HK-2 (cell line): ENCODE data around the gene OR2A42.
"Not testable (repeated sequence)": the region's sequence is repeated elsewhere in the genome, so short reads cannot be mapped to it uniquely, and the experiment has no call there.

Source experiments
- DNase-seq: peaks from one replicate; pipeline ENCODE4 v3.0.0-alpha.2; 2018; ENCODE audit not compliant: unreplicated experiment

The OR2A42 gene

DNA sequence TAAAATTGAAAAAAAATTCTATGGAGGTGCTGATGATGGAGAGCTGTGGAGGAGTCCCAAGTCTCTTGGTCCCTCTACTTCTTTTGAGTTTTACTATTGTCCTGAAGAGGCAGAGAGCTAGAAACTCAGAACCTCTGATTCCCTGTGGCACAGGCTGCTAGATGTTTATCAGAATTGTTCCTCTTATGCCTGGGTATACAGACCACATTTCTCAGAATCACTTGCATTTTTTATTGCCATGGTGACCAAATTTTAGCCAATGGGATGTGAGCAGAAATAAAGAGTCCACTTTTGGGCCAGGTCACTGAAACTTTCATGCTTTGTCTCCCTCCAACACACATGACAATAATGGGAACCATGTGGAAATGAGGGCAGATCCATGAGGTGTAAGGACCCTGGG lies 15.7 kb downstream of the OR2A42 start:
- not testable (repeated sequence) for DNase-seq

DNA sequence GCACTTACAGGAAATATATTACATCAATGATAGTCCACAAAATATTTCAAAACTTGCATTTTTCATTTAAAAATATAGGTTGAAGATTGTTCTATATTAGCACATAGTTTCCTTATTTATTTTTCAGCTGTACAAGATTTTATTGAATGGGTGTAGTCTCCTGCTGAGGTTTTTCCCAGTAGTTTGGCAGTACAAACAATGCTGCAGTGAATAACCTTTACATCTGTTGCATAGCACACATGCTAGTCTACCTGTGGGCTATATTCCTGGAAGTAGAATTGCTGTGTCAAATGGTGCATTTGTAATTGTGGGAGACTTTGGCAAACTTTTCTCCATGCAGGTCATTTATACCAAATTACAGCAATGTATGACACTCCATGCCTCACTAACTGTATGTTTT lies 18.9 kb downstream of the OR2A42 start:
- DNase-seq: not testable (repeated sequence)

DNA sequence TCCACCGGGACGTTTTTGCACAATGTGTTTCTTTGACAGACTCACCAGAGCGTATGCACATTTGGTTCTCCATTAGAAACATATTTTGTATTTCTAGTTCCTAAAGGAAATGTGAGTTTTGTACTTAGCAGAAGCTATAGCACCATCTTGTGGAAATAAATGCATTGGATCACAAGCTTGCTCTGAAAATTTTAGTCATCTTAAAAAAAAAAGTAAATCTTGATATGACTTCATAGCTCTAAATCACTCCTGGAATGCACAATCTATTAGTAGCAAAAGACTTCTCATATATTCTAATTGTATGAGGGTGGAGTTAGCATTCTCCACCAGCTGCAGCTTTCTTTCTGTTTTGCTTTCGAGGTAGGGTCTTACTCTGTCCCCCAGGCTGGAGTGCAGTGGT lies 20.3 kb downstream of the OR2A42 start:
- DNase-seq: not testable (repeated sequence)

DNA sequence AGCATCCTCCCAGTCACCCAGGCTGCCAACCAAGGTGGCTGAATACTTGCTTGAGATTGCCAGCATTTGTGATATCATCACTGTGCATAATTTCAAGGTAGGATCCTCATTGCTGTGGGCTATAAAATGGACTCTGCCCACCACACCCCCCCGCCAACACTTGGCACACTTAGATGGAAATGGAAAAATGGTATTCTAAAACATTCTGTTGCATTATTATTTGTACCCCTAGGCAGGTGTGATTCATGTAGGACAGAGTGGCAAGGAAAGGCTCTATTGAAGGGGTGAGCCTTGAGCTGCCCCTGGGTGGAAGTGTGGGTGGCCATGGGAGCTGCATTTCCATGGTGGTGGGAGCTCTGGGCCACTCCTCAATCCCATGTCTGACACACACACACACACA lies 20.8 kb downstream of the OR2A42 start:
- DNase-seq: not testable (repeated sequence)

DNA sequence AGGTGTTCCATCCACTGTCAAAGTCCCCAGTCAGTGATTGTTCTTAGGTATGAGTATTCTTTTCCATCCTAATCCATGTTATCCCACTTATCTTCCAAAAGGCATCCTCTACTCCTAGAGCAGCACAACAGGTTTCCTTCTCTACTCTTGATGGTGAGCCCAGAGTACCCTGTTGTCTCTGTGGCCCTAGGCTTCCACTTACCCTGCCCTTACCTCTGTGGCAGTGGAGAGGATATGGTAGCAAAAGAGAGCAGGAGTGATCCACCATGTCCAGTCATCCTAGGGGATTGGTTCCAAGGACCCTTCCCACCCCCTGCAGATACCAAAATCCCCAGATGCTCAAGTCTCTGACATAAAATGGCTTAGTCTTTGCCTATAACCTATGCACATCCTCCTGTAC lies 22.2 kb downstream of the OR2A42 start:
- not testable (repeated sequence) for DNase-seq

DNA sequence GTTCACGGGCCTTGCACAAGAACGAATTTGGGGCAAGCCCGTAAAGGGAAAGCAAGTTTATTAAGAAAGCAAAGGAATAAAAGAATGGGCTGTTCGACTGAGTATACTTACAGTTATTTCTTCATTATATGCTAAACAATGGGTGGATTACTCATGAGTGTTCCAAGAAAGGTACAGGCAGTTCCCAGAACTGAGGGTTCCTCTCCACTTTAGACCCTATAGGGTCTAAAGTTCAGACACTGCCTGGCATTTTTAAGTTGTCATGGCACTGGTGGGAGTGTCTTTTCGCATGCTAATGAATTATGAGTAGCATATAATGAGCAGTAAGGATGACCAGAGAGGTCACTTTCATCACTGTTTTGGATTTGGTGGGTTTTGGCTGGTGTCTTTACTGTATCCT lies 34.1 kb downstream of the OR2A42 start:
- not testable (repeated sequence) for DNase-seq

DNA sequence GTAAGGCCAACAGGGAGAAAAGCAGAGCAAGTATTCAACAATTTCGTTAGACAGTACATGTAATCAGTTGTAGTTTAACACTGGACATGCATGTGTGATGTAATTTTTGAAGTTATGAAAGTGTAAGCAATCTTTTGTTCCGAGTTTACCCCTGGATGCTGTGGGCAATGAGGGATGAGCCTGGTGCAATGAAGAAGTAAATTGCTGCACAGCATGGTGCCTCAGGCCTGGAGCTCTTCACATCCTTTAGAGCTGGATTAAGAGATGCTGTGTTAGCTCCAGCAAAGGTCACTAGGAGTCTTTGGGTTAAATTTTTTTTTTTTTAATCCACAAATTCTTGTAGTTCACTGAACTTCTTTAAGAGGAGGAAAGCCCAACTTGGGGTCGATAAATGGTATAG lies 36.3 kb downstream of the OR2A42 start:
- DNase-seq: not testable (repeated sequence)

DNA sequence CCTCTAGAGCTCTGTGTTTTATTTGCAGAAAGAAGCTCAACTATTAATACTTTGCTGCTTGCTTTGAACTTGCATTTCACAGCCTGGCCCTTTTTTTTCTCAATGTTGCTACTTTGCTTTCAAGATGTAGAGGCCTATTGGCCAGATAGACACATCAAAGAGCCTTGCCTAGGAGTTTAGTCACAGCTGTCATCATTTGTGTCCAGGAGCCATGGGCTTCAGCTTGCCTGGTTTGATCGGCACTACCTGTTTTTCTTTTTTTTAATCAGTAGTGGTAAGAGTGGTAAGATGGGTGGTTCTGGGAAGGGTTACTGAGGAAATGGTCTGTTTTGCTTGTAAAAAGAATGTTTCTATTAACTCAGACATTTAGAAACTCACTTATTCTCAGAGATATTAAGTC lies 37.4 kb downstream of the OR2A42 start:
- DNase-seq: not testable (repeated sequence)

DNA sequence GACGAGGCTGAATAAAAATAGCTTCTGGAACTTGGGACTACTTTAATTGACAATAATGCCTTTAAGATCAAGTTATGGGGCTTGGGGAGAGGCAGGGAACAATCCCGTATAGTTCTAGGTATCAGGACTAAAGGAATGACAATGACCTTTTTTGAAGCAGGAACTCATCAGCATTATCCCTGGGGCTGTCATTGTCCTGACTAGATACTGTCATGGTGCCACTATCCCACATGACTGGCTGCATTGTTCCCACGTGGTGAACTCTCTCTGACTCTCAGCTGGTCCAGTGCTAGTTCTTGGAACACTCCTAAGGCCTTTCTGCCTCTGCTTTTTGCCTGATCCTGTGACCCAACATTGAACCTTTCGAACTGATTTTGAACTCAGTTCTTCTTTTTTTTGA lies 40.5 kb downstream of the OR2A42 start:
- DNase-seq: not testable (repeated sequence)

DNA sequence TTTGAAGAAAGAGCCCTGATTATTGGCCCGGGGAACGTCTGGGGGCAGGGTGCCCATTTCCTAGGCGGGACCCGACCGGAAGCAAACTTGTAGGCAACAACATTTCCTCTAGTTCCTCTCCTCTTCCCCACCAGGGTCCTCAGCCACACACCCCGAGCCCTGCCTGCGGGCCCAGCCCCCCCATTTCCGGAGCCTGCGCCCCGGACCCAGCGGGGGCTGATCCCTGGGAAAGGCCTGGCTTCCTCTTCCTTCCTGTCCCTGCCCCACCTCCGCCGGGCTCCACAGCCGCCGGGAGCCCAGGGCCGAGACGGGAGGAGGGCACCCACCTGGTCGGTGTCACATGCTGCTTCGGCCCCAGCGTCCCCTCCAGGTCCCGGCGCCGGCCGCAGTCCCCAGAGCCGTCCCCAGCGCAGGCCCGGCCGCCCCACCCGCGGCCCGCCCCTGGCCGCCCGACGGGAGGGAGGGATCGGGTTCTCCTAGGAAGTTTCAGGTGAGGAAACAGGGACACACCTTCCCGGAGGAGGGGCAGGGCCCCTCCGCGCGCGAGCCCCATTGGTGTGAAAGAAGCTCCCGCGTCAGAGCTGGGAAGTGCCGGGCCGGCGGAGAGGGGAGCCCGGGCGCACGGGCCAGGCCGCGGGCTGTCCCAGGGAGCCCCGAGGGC lies 44.1 kb downstream of the OR2A42 start, which contains the start of gene ARHGEF35:
ARHGEF35 (minus strand) TSS at position 622 of the 661 bp plus-strand sequence. CDS start 7,450 bp downstream, outside the sequence.
- not testable (repeated sequence) for DNase-seq

DNA sequence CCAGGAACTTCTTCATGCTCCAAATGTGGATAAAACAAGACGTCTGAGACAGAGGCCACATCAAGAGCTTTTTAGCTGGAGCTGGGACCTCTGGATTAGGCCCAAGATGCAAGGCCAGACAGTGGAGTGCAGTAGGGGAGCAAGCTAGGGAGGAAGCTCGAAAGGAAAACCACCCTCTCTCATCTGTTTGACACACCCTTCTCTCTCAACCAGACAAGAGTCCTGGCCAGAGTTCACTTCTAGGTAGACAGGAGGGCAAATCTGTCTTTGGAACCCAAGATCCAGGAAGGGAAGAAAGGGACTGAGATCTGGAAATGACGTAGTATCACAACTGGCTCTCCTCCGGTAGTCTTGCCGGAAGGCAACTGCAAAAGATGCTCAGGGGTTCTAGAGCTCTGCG lies 45.0 kb downstream of the OR2A42 start:
- not testable (repeated sequence) for DNase-seq

DNA sequence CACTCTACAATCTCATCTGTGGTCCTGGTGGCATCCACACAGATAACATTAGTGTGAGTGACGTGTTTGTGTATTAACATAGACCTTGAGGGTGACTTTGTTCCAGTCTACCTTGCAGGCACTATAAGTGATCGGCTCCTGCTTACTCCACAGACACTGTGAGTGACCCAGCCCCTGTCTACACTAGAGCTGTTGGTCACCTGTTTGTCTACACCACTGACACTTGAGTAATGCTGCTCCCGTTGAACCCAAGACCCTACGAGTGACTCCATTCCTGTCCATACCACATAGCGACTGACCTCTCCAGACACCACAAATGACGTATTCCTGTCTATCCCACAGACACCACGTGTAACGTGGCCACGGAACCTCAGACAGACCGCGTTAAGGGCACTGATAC lies 45.6 kb downstream of the OR2A42 start:
- not testable (repeated sequence) for DNase-seq

DNA sequence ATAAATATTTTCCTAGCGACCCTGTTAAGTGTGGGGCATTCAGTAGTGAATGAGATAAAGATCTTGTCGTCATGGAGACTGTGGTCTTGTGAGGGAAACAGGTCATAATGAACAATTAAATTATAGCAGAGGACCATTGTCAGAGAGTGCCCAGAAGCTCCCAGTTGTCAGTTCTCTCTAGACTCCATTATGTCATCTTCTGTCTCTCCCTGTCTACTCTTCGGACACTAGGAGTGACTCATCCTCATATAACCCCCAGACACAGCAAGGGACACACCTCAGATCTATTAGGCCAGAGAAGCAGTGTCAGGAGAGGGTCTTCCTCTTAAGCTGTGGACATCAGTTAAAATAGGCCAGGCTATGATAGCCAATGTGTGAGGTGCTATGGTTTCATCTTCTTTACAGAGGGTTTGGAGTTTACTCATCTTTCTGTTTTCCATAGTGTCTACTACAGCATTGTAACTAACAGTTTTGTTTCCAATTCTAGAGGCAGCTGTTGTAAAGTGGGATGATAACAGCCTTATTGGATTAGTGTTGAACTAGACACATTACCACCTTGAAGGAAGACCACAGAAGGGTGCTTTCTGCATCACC lies 50.7 kb downstream of the OR2A42 start:
- not testable (repeated sequence) for DNase-seq

DNA sequence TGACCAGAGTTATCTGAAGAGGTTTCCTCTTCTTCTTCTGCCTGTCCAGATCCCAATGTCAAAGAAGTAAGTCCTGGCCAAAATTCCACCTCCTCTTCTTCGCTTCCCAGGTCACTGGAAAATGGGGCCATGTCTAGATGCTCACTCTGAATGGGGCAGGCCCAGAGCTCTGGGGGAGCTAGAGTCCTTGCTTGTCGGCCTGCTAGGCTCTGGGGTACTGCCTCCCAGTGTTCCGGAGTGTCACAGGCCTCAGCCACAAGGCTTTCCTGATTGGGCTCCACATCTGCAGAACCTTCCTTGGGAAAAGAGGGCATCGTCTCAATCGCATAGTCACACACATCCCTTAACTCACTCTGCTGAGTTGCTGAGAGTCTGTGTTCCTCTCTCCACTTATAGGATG lies 51.6 kb downstream of the OR2A42 start:
- not testable (repeated sequence) for DNase-seq

DNA sequence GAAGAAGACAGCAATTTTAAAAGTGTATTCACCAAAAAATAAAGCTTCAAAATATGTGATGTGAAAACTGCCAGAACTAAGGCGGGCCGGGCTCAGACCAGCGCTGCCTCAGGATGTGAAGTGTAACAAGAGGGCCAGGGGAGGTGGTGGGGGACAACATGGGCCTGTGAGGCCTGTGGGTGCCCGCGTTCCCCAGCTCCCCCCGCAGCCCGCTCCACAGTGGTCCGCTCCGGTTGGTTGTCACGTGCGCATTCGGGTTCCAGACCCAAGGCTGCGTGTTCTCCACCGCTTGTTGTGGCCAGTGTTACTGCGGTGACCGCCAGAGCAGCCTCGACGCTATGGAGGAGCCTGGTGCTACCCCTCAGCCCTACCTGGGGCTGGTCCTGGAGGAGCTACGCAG lies 56.2 kb downstream of the OR2A42 start, which contains the start of gene CTAGE4:
CTAGE4 (plus strand) TSS at position 301 of the 400 bp plus-strand sequence; CDS start at position 339, 38 bp downstream.
- not testable (repeated sequence) for DNase-seq

DNA sequence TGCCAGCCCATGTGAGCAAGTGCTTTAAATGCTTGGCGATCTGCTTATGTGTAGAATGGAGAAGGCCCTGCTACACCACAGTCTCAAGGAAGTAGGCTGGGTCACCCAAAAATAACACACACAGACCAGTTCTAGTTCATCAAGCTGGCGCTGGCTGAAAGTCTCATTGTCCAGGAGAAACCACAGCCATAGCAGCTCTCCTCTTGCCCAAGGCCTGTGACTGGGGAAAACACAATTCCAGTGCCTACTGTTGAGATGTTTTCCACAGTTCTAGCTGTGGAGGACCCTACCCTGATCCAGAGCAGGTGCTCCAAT lies 60.3 kb downstream of the OR2A42 start:
- not testable (repeated sequence) for DNase-seq

DNA sequence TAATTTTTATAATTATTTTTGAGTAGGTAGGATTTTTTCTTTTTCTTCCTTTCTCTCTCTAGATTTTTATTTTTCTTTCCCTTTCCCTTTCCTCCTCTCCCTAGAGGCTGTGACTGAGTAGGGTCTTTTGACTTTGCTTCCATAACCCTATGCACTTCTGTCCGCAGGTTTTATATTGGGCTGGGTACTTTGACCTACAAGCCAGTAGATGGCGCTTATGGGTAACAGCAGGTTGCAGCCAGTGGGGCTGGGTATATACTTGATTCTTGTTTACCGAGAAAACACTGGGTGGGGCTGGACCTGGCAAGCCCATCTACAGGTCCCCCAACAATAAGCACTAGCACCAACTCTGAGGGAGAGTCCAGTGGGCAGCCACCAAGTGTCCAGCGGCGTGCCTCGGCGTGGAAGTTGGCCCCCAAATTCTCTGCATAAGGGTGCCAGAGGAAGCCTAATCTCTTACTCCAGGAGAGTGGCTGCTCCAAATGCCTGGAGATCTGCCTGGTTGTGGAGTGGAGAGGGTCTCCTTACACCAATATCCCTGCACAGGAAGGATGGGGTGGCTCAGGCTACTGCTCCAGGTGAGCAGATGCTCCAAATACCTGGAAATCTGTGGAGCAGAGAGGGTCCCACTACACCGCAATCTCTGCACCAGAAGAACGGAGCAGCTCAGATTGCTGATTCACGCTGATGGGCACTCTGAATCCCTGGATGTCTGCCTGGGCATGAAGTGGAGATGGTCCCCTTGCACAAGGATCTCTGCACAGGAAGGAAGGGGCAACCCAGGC lies 60.8 kb downstream of the OR2A42 start:
- not testable (repeated sequence) for DNase-seq
